Astrocyte (in vitro differentiated cells and primary cell): ENCODE data around the gene MLN. TPM values are rescaled to one million over a fixed set of nuclear protein-coding genes. Genes with fewer than 3 reads are reported as not detected.

ENCODE experiments used
- DNase-seq: peaks from one replicate; pipeline ENCODE4 v3.0.0-alpha.2; 2010; ENCODE audit warnings: low read depth
- FAIRE-seq: peaks from 2 replicates; lab custom pipeline; 2011; peaks lifted over from hg19 to GRCh38; lab: Jason Lieb, UNC
- H2AFZ ChIP-seq: 2 replicates; pipeline ENCODE4 v1.6.0; 2012; ENCODE audit warnings: low read depth, low read length, inconsistent platforms
- H3K27ac ChIP-seq: 2 replicates; pipeline ENCODE4 v1.5.1; 2011; ENCODE audit warnings: low read depth, low read length, inconsistent platforms
- H3K27me3 ChIP-seq: 2 replicates; pipeline ENCODE4 v1.6.0; 2011; ENCODE audit warnings: low read length, inconsistent platforms; ENCODE audit not compliant: insufficient read depth
- H3K36me3 ChIP-seq: 2 replicates; pipeline ENCODE4 v1.5.1; 2011; ENCODE audit warnings: low read length, inconsistent platforms; ENCODE audit not compliant: insufficient read depth
- H3K4me1 ChIP-seq: 2 replicates; pipeline ENCODE4 v1.5.1; 2011; ENCODE audit warnings: low read length, inconsistent platforms; ENCODE audit not compliant: insufficient read depth
- H3K4me2 ChIP-seq: 2 replicates; pipeline ENCODE4 v1.6.0; 2012; ENCODE audit warnings: low read length, inconsistent platforms
- H3K4me3 ChIP-seq: 2 replicates; pipeline ENCODE4 v1.5.1; 2011; ENCODE audit warnings: low read depth, mild to moderate bottlenecking, low read length, inconsistent platforms; ENCODE audit not compliant: insufficient read depth
- H3K79me2 ChIP-seq: 2 replicates; pipeline ENCODE4 v1.6.0; 2012; ENCODE audit warnings: mild to moderate bottlenecking, low read length, inconsistent platforms; ENCODE audit not compliant: insufficient read depth
- H3K9ac ChIP-seq: 2 replicates; pipeline ENCODE4 v1.6.0; 2012; ENCODE audit warnings: mild to moderate bottlenecking, low read length, inconsistent platforms
- H3K9me3 ChIP-seq: 2 replicates; pipeline ENCODE4 v1.5.1; 2012; ENCODE audit warnings: low read depth, mild to moderate bottlenecking, low read length, inconsistent platforms; ENCODE audit not compliant: insufficient read depth
- H4K20me1 ChIP-seq: 2 replicates; pipeline ENCODE4 v1.6.0; 2012; ENCODE audit warnings: low read length, inconsistent platforms; ENCODE audit not compliant: insufficient read depth
- H3K27ac Mint-ChIP-seq: one replicate; pipeline ENCODE4 v1.8.0; 2021; ENCODE audit warnings: mild to moderate bottlenecking, mixed read lengths; ENCODE audit not compliant: unreplicated experiment
- H3K27me3 Mint-ChIP-seq: one replicate; pipeline ENCODE4 v1.8.0; 2021; ENCODE audit warnings: low read depth, mixed read lengths; ENCODE audit not compliant: unreplicated experiment
- H3K36me3 Mint-ChIP-seq: one replicate; pipeline ENCODE4 v1.8.0; 2021; ENCODE audit warnings: low read depth, mixed read lengths; ENCODE audit not compliant: unreplicated experiment
- H3K4me1 Mint-ChIP-seq: one replicate; pipeline ENCODE4 v1.8.0; 2021; ENCODE audit warnings: low read depth, mixed read lengths; ENCODE audit not compliant: unreplicated experiment
- H3K4me3 Mint-ChIP-seq: one replicate; pipeline ENCODE4 v1.8.0; 2021; ENCODE audit warnings: mild to moderate bottlenecking, moderate library complexity, mixed read lengths; ENCODE audit not compliant: unreplicated experiment
- H3K9me3 Mint-ChIP-seq: one replicate; pipeline ENCODE4 v1.8.0; 2021; ENCODE audit warnings: mild to moderate bottlenecking, mixed read lengths; ENCODE audit not compliant: unreplicated experiment
- EZH2 ChIP-seq: IDR thresholded peaks from 2 replicates; pipeline ENCODE4 v1.6.1; 2012; ENCODE audit warnings: mild to moderate bottlenecking, low read length, inconsistent platforms; ENCODE audit not compliant: insufficient read depth
- total RNA-seq: library from RNA; stranded (reverse); gene quantifications from 2 replicates; pipeline ENCODE4 v1.2.1, GENCODE V29; 2021
- TF ChIP-seq, protein P1 (sequence below): IDR thresholded peaks from 2 replicates; pipeline ENCODE4 v1.5.1; 2011; ENCODE audit warnings: low read depth, mild to moderate bottlenecking, inconsistent platforms, low read length, moderate library complexity; ENCODE audit not compliant: insufficient read depth

The MLN gene
- total RNA-seq, 1 donor from 2014 or later, result not detected

DNA sequence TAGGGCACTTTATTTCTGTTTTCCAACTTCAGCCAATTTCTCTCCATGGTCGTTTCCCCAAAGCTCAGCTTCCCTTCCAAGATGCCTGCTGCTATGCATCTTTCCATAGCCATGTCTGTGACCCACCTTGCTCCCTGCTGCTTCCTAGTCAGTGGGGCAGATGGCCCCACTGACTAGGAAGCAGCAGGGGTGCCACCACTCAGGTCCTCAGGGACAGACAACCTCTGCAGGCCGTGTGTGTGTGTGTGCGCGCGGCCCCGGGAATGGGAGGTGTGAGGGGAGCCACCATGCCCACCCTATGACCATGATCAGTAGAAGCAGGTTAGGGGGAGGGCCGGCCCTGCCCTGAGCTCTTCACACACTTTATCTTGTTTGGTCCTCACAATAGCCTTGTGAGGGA, 54.4 kb downstream of the MLN start:
- Histone ChIP-seq H2AFZ (no peak overlapping the region), H3K36me3 (no peaks in the 10 kb centered on the region), H3K9ac (no peak overlapping the region), H3K9me3 (no peaks in the 10 kb centered on the region), H3K27me3 (no peaks in the 10 kb centered on the region), H3K27ac (no peak overlapping the region), H3K4me1 (peaks cover 12% of the 10 kb centered on the region), H4K20me1 (no peaks in the 10 kb centered on the region), H3K4me3 (no peak overlapping the region), H3K4me2 (no peak overlapping the region), H3K79me2 (no peaks in the 10 kb centered on the region)
- Mint-ChIP-seq H3K36me3 (no peaks in the 10 kb centered on the region), H3K4me3 (no peak overlapping the region), H3K4me1 (peaks cover 31% of the 10 kb centered on the region), H3K9me3 (no peaks in the 10 kb centered on the region), H3K27ac (no peak overlapping the region), H3K27me3 (peaks cover 11% of the 10 kb centered on the region)
- TF ChIP-seq, protein P1, sequence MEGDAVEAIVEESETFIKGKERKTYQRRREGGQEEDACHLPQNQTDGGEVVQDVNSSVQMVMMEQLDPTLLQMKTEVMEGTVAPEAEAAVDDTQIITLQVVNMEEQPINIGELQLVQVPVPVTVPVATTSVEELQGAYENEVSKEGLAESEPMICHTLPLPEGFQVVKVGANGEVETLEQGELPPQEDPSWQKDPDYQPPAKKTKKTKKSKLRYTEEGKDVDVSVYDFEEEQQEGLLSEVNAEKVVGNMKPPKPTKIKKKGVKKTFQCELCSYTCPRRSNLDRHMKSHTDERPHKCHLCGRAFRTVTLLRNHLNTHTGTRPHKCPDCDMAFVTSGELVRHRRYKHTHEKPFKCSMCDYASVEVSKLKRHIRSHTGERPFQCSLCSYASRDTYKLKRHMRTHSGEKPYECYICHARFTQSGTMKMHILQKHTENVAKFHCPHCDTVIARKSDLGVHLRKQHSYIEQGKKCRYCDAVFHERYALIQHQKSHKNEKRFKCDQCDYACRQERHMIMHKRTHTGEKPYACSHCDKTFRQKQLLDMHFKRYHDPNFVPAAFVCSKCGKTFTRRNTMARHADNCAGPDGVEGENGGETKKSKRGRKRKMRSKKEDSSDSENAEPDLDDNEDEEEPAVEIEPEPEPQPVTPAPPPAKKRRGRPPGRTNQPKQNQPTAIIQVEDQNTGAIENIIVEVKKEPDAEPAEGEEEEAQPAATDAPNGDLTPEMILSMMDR, result no peak
- no peak for TF ChIP-seq EZH2
- DNase-seq, result no peak
- no peak for FAIRE-seq

DNA sequence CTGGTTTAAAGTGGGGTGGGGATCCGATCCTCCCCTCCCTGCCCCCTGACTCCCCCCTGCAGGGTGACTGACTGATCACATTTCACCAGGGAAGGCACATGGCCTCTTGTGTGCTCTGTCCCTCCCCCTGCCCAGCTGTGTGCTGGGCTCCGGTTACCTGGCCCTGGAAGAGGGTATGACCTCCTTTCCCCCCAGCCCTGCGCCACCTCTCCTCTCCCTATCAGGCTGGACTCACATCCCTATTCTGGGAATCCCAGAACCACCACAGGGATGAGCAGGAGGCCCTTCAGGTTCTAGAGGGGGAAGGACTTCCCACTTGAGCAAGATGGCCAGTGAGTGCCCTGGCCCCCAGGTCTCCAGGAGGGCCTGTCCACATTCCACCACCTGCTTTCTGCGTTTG, 55.0 kb downstream of the MLN start:
- Histone ChIP-seq H3K27me3 (no peaks in the 10 kb centered on the region), H2AFZ (no peak overlapping the region), H3K9ac (no peak overlapping the region), H3K4me3 (no peak overlapping the region), H3K9me3 (no peaks in the 10 kb centered on the region), H3K36me3 (no peaks in the 10 kb centered on the region), H4K20me1 (no peaks in the 10 kb centered on the region), H3K27ac (no peak overlapping the region), H3K4me2 (no peak overlapping the region), H3K79me2 (no peaks in the 10 kb centered on the region), H3K4me1 (peaks cover 12% of the 10 kb centered on the region)
- Mint-ChIP-seq H3K27ac (no peak overlapping the region), H3K9me3 (no peaks in the 10 kb centered on the region), H3K27me3 (peaks cover 11% of the 10 kb centered on the region), H3K4me3 (no peak overlapping the region), H3K4me1 (peaks cover 36% of the 10 kb centered on the region), H3K36me3 (no peaks in the 10 kb centered on the region)
- no peak for FAIRE-seq
- TF ChIP-seq, protein P1, result no peak
- TF ChIP-seq EZH2, result no peak
- DNase-seq, result no peak

DNA sequence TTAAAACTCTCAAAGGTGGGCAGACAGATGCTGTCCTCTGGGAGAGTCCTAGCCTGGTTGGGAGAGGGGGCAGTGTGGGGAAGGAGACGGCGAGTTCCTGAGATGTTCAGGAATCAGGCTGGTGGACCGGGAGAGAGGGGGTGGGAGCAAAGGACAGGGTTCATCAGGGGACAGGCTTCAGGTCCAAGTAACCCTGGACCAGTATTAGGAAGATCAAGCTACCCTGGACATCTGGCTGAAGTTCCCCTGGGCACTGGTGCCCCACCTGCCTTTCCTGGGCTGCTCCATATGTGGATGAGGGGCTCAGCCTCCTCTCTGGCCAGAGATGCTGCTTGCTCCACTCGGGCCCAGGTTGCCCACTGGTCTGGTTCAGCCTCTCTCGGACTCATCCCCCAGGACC, 56.0 kb downstream of the MLN start:
- H3K4me1 Mint-ChIP-seq, result peaks cover 36% of the 10 kb centered on the region
- Histone ChIP-seq H3K27ac (no peak overlapping the region), H3K36me3 (no peaks in the 10 kb centered on the region), H4K20me1 (no peaks in the 10 kb centered on the region), H3K4me2 (no peak overlapping the region), H3K4me3 (no peak overlapping the region), H3K9ac (no peak overlapping the region), H3K79me2 (no peaks in the 10 kb centered on the region), H3K27me3 (peaks cover 7% of the 10 kb centered on the region), H2AFZ (no peak overlapping the region), H3K4me1 (peaks cover 12% of the 10 kb centered on the region), H3K9me3 (no peaks in the 10 kb centered on the region)
- FAIRE-seq (no peak), DNase-seq (no peak)
- no peak overlapping the region for H3K27ac Mint-ChIP-seq
- H3K9me3 Mint-ChIP-seq, result no peaks in the 10 kb centered on the region
- H3K36me3 Mint-ChIP-seq, result no peaks in the 10 kb centered on the region
- TF ChIP-seq, protein P1, result no peak
- no peak for TF ChIP-seq EZH2
- peaks cover 11% of the 10 kb centered on the region for H3K27me3 Mint-ChIP-seq
- peak overlapping the region; percentile 57 for H3K4me3 Mint-ChIP-seq
